Suprapubic skin (tissue), 4 donors: ENCODE measurements around the gene RFX7. TPM values are rescaled to one million over a fixed set of nuclear protein-coding genes. Genes with fewer than 3 reads are reported as not detected.

Source experiments
- DNase-seq, 2 donors: peaks; one replicate each; pipeline ENCODE4 v3.0.0-alpha.2; 2019; ENCODE audit warnings: low spot score in 2 of 2
- H3K27ac ChIP-seq: fragments of 200-600 bp; sonication (generic); one replicate; pipeline ENCODE4 v1.5.1; 2019
- H3K27me3 ChIP-seq: fragments of 200-600 bp; sonication (generic); one replicate; pipeline ENCODE4 v1.5.1; 2019
- H3K36me3 ChIP-seq: fragments of 200-600 bp; sonication (generic); one replicate; pipeline ENCODE4 v1.5.1; 2019
- H3K4me1 ChIP-seq: fragments of 200-600 bp; sonication (generic); one replicate; pipeline ENCODE4 v1.5.1; 2019
- H3K4me3 ChIP-seq: fragments of 200-600 bp; sonication (generic); one replicate; pipeline ENCODE4 v1.5.1; 2019; ENCODE audit warnings: mild to moderate bottlenecking
- H3K9me3 ChIP-seq: fragments of 200-600 bp; sonication (generic); one replicate; pipeline ENCODE4 v1.5.1; 2019
- CTCF ChIP-seq, 2 donors: fragments of 200-600 bp in 1 of 2; fragments of 450-650 bp in 1 of 2; sonication (generic) in 1 of 2; IDR thresholded peaks; one replicate each; pipeline ENCODE4 v1.5.1; 2016 to 2019; ENCODE audit warnings: antibody characterized with exemption in 2 of 2, mild to moderate bottlenecking in 1 of 2, moderate library complexity in 1 of 2
- EP300 ChIP-seq: sonication (generic); formaldehyde crosslinking; IDR thresholded peaks from one replicate; pipeline ENCODE4 v1.6.1; 2017; ENCODE audit warnings: antibody characterized with exemption
- POLR2A ChIP-seq, 2 donors: fragments of 450-650 bp; IDR thresholded peaks; one replicate each; pipeline ENCODE4 v1.6.1; 2017; ENCODE audit warnings: antibody characterized with exemption in 2 of 2, mild to moderate bottlenecking in 2 of 2, moderate library complexity in 2 of 2
- POLR2AphosphoS5 ChIP-seq, 3 donors: sonication (generic); formaldehyde crosslinking; IDR thresholded peaks; one replicate each; pipeline ENCODE4 v1.6.1; 2017; ENCODE audit warnings: antibody characterized with exemption in 3 of 3
- WGBS: methylation state at CpG from one replicate; pipeline ENCODE4 v1.1.5; 2018; 5-methylcytosine and 5-hydroxymethylcytosine counted together
- total RNA-seq, 4 donors: library from RNA; depleted of rRNA; stranded (reverse); fragments of >200 nt; gene quantifications; one replicate each; pipeline ENCODE4 v1.1.0, GENCODE V29; 2016

The RFX7 gene
- total RNA-seq, 4 donors from 2014 or later, result 17.8 to 40.4 (median 22.2) TPM

GRCh38 chr15:56225520-56225919 lies 18.2 kb downstream of the RFX7 start:
- Histone ChIP-seq H3K9me3 (no peaks in the 10 kb centered on the region), H3K27me3 (no peaks in the 10 kb centered on the region), H3K27ac (no peak overlapping the region), H3K4me3 (no peak overlapping the region), H3K4me1 (no peaks in the 10 kb centered on the region), H3K36me3 (peaks cover 13% of the 10 kb centered on the region)
- WGBS, result 56% methylated on average over 1 of the region's 1 CpG
- DNase-seq, result no peak
- no peak for TF ChIP-seq EP300
- no peak for TF ChIP-seq CTCF (IDR thresholded peaks at IDR 0.05)
- TF ChIP-seq POLR2AphosphoS5 (IDR thresholded peaks at IDR 0.05), result no peak
- no peak for TF ChIP-seq POLR2A (IDR thresholded peaks at IDR 0.05)

DNA sequence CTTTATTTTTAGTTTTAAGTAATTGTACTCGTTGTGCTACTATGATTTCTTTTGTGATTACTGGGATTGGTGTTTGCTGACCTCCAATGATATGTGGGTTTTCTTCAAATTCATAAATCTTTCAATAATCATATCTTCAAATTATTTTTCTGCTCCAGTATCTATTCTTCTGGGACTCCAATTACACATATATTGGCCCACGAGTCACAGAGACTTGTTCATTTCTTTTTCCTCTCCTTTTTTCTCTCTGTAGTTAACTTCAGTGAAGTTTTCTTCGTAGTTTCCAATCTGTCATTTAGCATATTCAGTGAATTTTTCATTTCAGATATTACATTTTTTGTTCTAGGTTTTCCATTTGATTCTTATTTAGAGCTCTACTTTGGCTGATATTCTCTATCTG lies 21.4 kb downstream of the RFX7 start:
- DNase-seq, result no peak
- Histone ChIP-seq H3K4me1 (no peaks in the 10 kb centered on the region), H3K36me3 (peaks cover 3% of the 10 kb centered on the region), H3K27ac (no peak overlapping the region), H3K9me3 (no peaks in the 10 kb centered on the region), H3K4me3 (no peak overlapping the region), H3K27me3 (no peaks in the 10 kb centered on the region)
- WGBS, result 98% methylated on average over 3 of the region's 3 CpGs
- TF ChIP-seq POLR2A (IDR thresholded peaks at IDR 0.05), result no peak
- no peak for TF ChIP-seq CTCF (IDR thresholded peaks at IDR 0.05)
- no peak for TF ChIP-seq POLR2AphosphoS5 (IDR thresholded peaks at IDR 0.05)
- TF ChIP-seq EP300, result no peak

DNA sequence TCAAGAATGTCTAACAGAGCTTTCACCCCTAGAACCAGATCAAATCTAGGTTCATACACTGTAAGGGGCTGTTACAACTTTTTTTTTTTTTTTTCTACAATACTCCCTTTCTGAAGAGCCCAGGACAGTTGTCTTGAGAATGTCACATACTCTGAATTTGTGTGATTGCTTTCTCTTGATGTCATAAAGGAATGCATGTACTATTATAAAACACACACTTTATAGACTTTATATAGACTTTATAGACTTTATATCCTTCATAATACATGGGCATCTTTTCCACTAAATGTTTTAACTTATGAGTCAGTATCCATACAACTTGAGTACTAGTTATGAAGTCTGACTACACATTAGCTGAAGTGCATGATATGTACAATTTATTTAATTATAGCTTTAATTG lies 26.3 kb downstream of the RFX7 start:
- TF ChIP-seq POLR2AphosphoS5 (IDR thresholded peaks at IDR 0.05) (no peak), EP300 (no peak), POLR2A (IDR thresholded peaks at IDR 0.05) (no peak), CTCF (IDR thresholded peaks at IDR 0.05) (no peak)
- no peak for DNase-seq
- no peaks in the 10 kb centered on the region for H3K27me3 ChIP-seq
- no peak overlapping the region for H3K27ac ChIP-seq
- no peaks in the 10 kb centered on the region for H3K36me3 ChIP-seq
- no peaks in the 10 kb centered on the region for H3K9me3 ChIP-seq
- no peak overlapping the region for H3K4me3 ChIP-seq
- no peaks in the 10 kb centered on the region for H3K4me1 ChIP-seq

- WGBS, result 88% methylated on average over 1 of the region's 1 CpG
- Histone ChIP-seq H3K4me3 (no peak overlapping the region), H3K9me3 (no peaks in the 10 kb centered on the region), H3K4me1 (no peaks in the 10 kb centered on the region), H3K36me3 (no peaks in the 10 kb centered on the region), H3K27me3 (no peaks in the 10 kb centered on the region), H3K27ac (no peak overlapping the region)
- no peak for DNase-seq
- no peak for TF ChIP-seq EP300
- no peak for TF ChIP-seq CTCF (IDR thresholded peaks at IDR 0.05)
- TF ChIP-seq POLR2AphosphoS5 (IDR thresholded peaks at IDR 0.05), result no peak
- TF ChIP-seq POLR2A (IDR thresholded peaks at IDR 0.05), result no peak
Observed at GRCh38 chr15:56215769-56216168, 27.9 kb downstream of the RFX7 start.

GRCh38 chr15:56211960-56212550 lies 31.6 kb downstream of the RFX7 start:
- TF ChIP-seq POLR2AphosphoS5 (IDR thresholded peaks at IDR 0.05) (no peak), CTCF (IDR thresholded peaks at IDR 0.05) (no peak), POLR2A (IDR thresholded peaks at IDR 0.05) (no peak), EP300 (no peak)
- DNase-seq, result no peak
- Histone ChIP-seq H3K36me3 (no peaks in the 10 kb centered on the region), H3K27me3 (no peaks in the 10 kb centered on the region), H3K27ac (no peak overlapping the region), H3K4me3 (no peak overlapping the region), H3K9me3 (no peaks in the 10 kb centered on the region), H3K4me1 (no peaks in the 10 kb centered on the region)
- 93% methylated on average over 4 of the region's 4 CpGs for WGBS
